ENCODE measurements around the gene PGM3. TPM values are rescaled to one million over a fixed set of nuclear protein-coding genes. Genes with fewer than 3 reads are reported as not detected.
A peak's percentile ranks its signal among the peaks of the same experiment; 100 is the strongest.

PGM3 gene
- total RNA-seq, 1 experiment from 2014 or later = 17.0 TPM

DNA sequence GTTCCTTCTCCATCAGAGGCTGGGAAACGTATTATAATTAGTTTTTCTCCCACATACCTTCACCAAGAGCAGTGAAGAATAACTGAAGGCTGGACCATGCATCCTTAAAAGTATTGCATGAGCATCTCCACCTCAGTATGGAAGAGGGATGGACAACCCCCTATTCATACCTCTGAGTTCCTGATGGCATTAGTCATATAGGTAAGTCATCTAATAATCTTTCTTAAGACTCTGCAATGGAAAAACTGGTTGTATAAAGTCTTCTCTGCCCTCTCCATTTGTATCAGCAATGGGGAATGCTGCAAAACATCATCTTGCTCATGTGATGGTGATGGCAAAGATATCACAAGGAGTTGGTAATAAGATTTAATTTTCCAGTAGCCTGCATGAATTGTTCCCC is 24.5 kb downstream of the PGM3 start:
- H3K9me3 ChIP-seq (ENCODE audit: low read length) = no peaks in the 10 kb centered on the region
- no peak overlapping the region for H2AFZ ChIP-seq (ENCODE audit: low read length)
- intact Hi-C loops (cut with micrococcal nuclease) = no loop called here
- H3K4me1 ChIP-seq (ENCODE audit: insufficient read depth, low read length) = no peaks in the 10 kb centered on the region
- no TSS peak for BruUV-seq (replicated peaks)
- H3K4me3 ChIP-seq (ENCODE audit: low read length) = no peak overlapping the region
- peak; percentile 33 for DNase-seq
- ChIA-PET CTCF (no interaction called here), POLR2A (ENCODE audit: unreplicated experiment) (interaction anchor here (0.5 kb wide), 1 partner anchor 37 kb away, joined by 3 read pairs; no protein-coding TSS in a partner anchor)
- no peaks in the 10 kb centered on the region for H4K20me1 ChIP-seq (ENCODE audit: low read length)
- TF ChIP-seq CTCF (conservative IDR thresholded peaks at IDR 0.05; ENCODE audit: low read depth, low read length) (no peak), EZH2 (IDR thresholded peaks at IDR 0.05; ENCODE audit: low read length, unreplicated experiment) (no peak), EZH2phosphoT487 (IDR thresholded peaks at IDR 0.05; ENCODE audit: borderline replicate concordance, low read length) (no peak)
- no peaks in the 10 kb centered on the region for H3K79me2 ChIP-seq (ENCODE audit: low read length)
- H3K4me2 ChIP-seq (ENCODE audit: low read length) = no peak overlapping the region
- no peaks in the 10 kb centered on the region for H3F3A ChIP-seq (ENCODE audit: low read length, unreplicated experiment)
- H3K9me2 ChIP-seq (replicated peaks; ENCODE audit: low read length) = no peaks in the 10 kb centered on the region
- peaks cover 45% of the 10 kb centered on the region for H3K36me3 ChIP-seq (ENCODE audit: low read depth, low read length)
- no peak overlapping the region for H3K9ac ChIP-seq (ENCODE audit: low read length)
- no peaks in the 10 kb centered on the region for H3K27me3 ChIP-seq (ENCODE audit: low read length)
- no peak overlapping the region for H3K27ac ChIP-seq (ENCODE audit: low read length)
- no peak for ATAC-seq

- ChIA-PET CTCF (no interaction called here), POLR2A (ENCODE audit: unreplicated experiment) (no interaction called here)
- no peaks in the 10 kb centered on the region for H3K4me1 ChIP-seq (ENCODE audit: insufficient read depth, low read length)
- no peak overlapping the region for H3K4me2 ChIP-seq (ENCODE audit: low read length)
- no peak overlapping the region for H3K9ac ChIP-seq (ENCODE audit: low read length)
- no peaks in the 10 kb centered on the region for H3F3A ChIP-seq (ENCODE audit: low read length, unreplicated experiment)
- H3K9me3 ChIP-seq (ENCODE audit: low read length) = no peaks in the 10 kb centered on the region
- H3K9me2 ChIP-seq (replicated peaks; ENCODE audit: low read length) = no peaks in the 10 kb centered on the region
- ATAC-seq = no peak
- TF ChIP-seq EZH2 (IDR thresholded peaks at IDR 0.05; ENCODE audit: low read length, unreplicated experiment) (no peak), EZH2phosphoT487 (IDR thresholded peaks at IDR 0.05; ENCODE audit: borderline replicate concordance, low read length) (no peak), CTCF (conservative IDR thresholded peaks at IDR 0.05; ENCODE audit: low read depth, low read length) (no peak)
- BruUV-seq (replicated peaks) = no TSS peak
- H3K79me2 ChIP-seq (ENCODE audit: low read length) = no peaks in the 10 kb centered on the region
- H4K20me1 ChIP-seq (ENCODE audit: low read length) = no peaks in the 10 kb centered on the region
- DNase-seq = no peak
- H3K4me3 ChIP-seq (ENCODE audit: low read length) = no peak overlapping the region
- no peaks in the 10 kb centered on the region for H3K27me3 ChIP-seq (ENCODE audit: low read length)
- H3K27ac ChIP-seq (ENCODE audit: low read length) = no peak overlapping the region
- H2AFZ ChIP-seq (ENCODE audit: low read length) = no peak overlapping the region
- intact Hi-C loops (cut with micrococcal nuclease) = no loop called here
- H3K36me3 ChIP-seq (ENCODE audit: low read depth, low read length) = peaks cover 38% of the 10 kb centered on the region
Observed at GRCh38 chr6:83167726-83168278, 25.3 kb downstream of the PGM3 start.

DNA sequence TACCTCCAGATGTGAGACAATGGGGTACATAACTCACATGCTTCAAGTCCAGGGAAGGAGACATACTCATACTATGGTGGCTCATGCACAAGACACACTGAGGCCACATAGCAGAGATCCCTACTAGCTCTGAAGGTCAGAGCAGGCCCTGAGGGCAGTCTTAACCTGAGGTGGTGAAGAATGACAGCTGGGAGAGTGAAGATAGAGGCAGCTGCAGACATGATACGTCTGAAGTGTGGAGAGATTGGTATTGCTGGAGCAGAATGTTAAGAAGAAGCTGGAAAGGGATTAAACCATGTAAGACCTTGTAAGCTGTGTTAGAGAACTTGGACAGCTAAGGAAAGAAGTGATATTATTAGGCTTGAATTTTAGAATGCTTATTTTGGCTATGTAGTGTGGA is 32.9 kb downstream of the PGM3 start:
- Histone ChIP-seq H3K9me2 (replicated peaks; ENCODE audit: low read length) (no peaks in the 10 kb centered on the region), H3K4me2 (ENCODE audit: low read length) (no peak overlapping the region), H3K9ac (ENCODE audit: low read length) (no peak overlapping the region), H4K20me1 (ENCODE audit: low read length) (no peaks in the 10 kb centered on the region), H3K9me3 (ENCODE audit: low read length) (no peaks in the 10 kb centered on the region), H2AFZ (ENCODE audit: low read length) (no peak overlapping the region), H3K36me3 (ENCODE audit: low read depth, low read length) (no peaks in the 10 kb centered on the region), H3K79me2 (ENCODE audit: low read length) (no peaks in the 10 kb centered on the region), H3K4me3 (ENCODE audit: low read length) (no peak overlapping the region), H3F3A (ENCODE audit: low read length, unreplicated experiment) (no peaks in the 10 kb centered on the region), H3K27me3 (ENCODE audit: low read length) (no peaks in the 10 kb centered on the region), H3K27ac (ENCODE audit: low read length) (no peak overlapping the region), H3K4me1 (ENCODE audit: insufficient read depth, low read length) (no peaks in the 10 kb centered on the region)
- intact Hi-C loops (cut with micrococcal nuclease) = no loop called here
- CTCF ChIA-PET = no interaction called here
- DNase-seq = no peak
- no TSS peak for BruUV-seq (replicated peaks)
- ATAC-seq = no peak
- TF ChIP-seq EZH2phosphoT487 (IDR thresholded peaks at IDR 0.05; ENCODE audit: borderline replicate concordance, low read length) (no peak), EZH2 (IDR thresholded peaks at IDR 0.05; ENCODE audit: low read length, unreplicated experiment) (no peak), CTCF (conservative IDR thresholded peaks at IDR 0.05; ENCODE audit: low read depth, low read length) (no peak)
- POLR2A ChIA-PET (ENCODE audit: unreplicated experiment) = no interaction called here
